ENCODE measurements around the gene MED9.

MED9 gene

DNA sequence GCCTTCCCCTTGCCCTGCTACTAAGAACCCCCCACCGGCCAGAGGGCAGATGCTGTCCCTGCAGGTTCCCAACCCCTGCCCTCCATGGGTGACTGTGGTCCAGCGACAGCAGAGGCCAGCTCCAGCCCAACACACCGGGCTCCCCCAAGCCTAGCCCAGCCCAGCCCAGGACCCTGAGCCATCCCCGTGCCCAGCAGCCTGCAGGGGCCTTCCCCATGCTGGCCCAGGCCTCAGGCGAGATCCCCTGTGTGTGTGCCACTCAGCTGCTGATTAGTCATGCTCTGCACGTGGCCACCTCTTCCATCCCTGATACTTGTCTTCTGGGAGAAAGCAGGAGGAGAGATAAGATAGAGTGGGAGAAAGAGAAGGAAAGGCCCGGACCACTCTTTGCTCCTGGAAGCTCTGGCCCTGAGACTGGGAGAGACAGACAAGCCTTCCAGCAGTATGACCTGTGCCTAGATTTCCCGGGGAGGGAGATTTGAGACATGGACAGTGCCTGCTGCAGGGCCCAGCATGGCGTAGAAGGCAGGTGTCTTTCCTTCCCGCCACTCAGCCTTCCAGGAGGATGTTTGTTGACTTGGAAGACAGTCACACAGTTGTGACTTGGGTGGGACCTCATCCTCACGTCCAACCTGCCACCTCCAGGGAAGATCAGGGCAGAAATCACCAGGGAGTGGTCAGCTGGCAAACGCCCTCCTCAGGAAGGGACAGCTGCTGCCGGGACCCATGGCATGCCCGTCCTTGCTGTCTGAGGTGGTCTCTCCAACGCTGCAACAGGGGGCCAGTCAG, 60.7 kb downstream of the MED9 start:
- no peak for DNase-seq (ENCODE audit: low read depth in 2 of 2)

GRCh38 chr17:17538417-17539391, 61.9 kb downstream of the MED9 start:
- no peak for DNase-seq (ENCODE audit: low read depth in 2 of 2)

DNA sequence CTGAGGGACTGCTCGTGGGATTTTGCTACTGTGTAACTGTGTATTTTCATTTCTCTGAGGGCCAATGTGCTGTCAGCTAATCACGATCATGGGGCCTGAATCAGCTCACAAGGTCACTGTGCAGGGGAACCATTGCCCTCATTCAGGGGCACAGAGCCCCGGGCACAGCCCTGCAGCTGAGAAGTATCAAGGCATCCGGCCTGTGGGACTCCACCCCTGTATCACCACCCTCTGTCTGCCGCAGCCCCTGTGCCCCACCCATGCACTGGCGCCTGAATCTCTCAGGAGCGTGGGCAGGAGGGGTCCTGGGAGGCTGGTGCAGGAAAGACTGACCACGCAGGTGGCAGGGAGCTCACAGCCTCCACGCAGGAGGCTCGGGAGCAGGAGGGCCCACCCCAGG, 62.8 kb downstream of the MED9 start:
- no peak for DNase-seq (ENCODE audit: low read depth in 2 of 2)

GRCh38 chr17:17540278-17540906, 63.6 kb downstream of the MED9 start:
- DNase-seq (ENCODE audit: low read depth in 2 of 2): no peak

DNA sequence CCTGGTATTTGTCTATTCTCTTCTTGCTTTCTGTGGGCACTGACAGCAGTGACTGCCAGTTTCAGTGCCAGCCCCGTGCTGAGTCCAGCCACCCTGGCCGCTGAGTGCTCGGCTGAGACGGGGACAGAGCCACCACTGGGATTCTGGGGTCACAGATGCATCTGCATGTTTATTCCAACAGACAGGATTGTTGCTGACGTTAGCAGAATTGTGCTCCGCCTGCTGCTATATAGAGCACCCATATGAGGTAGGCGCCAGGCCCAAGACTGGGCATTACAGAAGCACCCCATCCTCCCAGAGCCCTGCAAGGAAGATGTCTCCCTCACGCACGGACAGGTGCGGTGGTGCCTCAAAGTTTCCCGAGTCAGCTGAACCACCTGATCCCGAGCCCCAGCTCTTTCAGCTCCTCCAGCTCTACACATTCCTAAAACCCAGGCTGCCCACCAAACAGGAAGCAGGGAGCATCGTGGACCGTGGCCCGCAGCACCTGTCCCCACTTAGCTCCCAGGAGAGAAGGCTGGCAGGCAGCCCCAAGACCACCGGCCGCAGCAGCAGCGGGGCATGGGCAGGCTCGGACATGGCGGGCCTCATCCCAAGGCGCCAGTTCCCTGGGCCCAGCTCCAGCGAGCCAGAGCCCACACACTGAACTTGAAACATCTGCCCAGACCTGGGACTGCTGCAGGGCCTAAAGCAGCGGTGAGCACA, 64.3 kb downstream of the MED9 start:
- no peak for DNase-seq (ENCODE audit: low read depth in 2 of 2)

DNA sequence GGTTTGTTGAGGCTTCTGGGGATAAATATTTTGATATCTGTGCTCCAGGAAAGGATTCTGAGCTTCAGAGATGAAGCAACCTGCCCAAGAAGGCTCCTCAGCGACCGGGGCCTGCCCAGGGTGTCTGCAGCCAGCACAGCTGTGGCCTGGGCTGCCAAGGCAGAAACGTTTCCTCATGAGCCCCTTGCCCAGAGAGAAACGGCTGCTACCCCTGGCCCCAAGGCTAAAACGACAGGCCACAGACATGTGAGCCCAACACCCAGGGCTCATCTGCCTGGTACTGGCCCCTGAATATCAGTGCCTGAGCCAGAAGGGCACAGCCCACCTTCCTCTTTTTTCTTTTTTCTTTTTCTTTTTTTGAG, 64.8 kb downstream of the MED9 start:
- no peak for DNase-seq (ENCODE audit: low read depth in 2 of 2)

All from stimulated activated CD8-positive, alpha-beta memory T cell treated with anti-CD3 and anti-CD28 coated beads, Interleukin-2, amount 100 ng/mL, for 48 hours (primary cell).